Activated CD4-positive, alpha-beta T cell treated with anti-CD3 and anti-CD28 coated beads, Interleukin-2, amount 50 U/mL, for 48 hours (primary cell): ENCODE data around the gene EDARADD.
A peak's percentile ranks its signal among the peaks of the same experiment; 100 is the strongest.

Experiments used
- DNase-seq, 2 experiments: peaks; one replicate each; pipeline ENCODE4 v3.0.0-alpha.2; 2020

EDARADD gene

GRCh38 chr1:236394879-236395229 lies 768 bp downstream of the EDARADD start:
- DNase-seq, result no peak

- DNase-seq, result peak; percentile 48 to 57
These were observed 1.3 kb downstream of the EDARADD start for GRCh38 chr1:236395230-236395946.

GRCh38 chr1:236395947-236396664 lies 2.0 kb downstream of the EDARADD start:
- DNase-seq, result peak; percentile 21 to 49

DNA sequence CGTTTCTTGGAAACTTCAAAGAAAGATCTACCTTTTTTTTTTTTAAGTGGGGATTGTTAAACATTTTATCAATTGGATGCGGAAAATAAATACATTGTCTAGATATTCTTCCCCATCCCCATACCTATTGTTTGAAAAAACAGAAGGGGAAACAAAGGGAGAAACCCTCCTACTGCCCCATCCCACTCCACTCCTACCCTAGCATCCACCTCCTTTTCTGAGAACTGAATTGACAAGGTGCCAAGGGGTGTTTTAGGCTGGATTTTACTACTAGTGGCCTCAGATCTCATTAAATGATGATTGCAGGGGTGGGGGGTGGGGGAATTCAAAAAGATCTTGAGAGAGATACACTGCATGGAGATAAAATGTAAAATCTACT lies 2.6 kb downstream of the EDARADD start:
- DNase-seq, result no peak

DNA sequence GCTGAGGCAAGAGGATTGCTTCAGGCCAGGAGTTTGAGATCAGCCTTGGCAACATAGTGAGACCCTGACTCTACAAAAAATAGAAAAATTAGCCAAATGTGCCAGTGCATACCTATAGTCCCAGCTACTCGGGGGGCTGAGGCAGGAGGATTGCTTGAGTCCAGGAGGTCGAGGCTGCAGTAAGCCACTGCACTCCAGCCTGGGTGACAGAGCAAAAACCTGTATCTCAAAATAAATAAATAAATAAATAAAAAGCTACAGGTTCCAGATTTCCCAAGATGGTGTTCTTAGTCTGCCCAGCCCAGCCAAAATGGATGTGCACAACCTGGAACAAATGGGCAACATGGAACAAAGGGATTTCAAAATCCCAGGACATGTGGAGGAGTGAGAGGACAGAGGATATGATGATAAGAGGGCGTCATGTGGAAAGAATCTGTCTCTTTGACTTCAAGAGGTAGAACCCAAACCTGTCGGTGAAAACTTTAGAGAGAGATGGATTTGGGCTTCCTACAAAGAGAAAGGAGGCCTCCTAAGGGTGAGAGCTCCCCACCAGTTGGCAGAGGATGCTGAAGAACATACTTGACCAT lies 3.2 kb downstream of the EDARADD start:
- no peak for DNase-seq

GRCh38 chr1:236398538-236398937 lies 4.5 kb downstream of the EDARADD start:
- DNase-seq, result no peak

- DNase-seq, result no peak
These were observed 6.0 kb downstream of the EDARADD start for GRCh38 chr1:236400061-236400603.

GRCh38 chr1:236401698-236402097 lies 7.6 kb downstream of the EDARADD start:
- no peak for DNase-seq

DNA sequence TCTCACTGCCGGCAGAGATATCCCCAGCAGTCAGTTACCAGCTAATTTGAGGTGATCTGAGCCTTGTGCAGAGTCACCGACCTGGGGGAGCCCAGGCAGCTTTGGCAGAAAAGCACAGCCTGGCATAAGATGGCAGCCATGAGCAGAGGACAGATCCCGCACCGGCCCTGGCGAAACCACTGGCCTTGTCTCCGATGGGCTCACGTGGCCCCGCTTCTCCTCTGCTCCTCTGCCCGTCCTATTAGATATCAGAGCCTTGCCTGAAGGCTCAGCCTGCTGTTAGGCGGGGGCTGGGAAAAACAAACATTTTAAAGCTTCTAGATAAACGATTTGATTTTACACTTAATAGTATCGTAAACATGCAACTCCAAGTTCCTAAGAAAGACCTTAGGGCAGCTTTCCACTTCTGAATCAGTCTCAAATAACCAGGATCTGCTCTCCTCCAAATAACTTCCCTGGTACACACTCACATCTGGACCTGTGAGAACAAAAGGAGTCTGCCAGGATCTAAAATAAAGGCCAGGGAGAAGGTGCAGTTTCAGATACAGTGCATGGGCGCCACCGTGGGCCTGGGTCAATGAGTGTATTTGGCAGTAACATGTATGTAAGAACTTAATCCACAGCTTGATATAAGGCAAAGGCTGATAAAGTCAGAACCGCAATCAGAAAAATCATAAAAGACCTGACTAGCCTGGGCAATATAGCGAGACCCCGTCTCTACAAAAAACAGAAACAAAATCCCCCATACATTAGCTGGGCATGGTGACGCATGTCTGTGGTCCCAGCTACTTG lies 10.0 kb downstream of the EDARADD start:
- DNase-seq, result no peak

DNA sequence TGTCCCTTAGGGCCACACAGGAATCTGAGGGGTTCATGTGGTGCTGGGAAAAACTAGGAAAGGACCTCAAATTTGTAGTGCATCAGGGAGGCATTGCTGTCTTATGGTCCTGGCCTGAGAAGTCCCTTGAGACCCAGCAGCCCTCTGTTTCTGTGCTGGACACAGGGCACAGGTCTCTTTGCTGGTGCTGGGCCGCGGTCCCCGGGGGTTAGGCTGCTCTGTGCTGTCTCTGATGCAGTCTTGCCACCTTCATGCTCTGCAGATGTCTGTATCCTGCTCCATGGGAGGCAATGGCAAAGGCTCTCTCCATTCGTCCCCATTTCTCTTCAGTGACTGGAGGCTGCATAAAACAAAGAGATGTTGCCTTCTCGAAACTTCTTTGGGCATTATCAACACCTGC lies 13.0 kb downstream of the EDARADD start:
- no peak for DNase-seq

DNA sequence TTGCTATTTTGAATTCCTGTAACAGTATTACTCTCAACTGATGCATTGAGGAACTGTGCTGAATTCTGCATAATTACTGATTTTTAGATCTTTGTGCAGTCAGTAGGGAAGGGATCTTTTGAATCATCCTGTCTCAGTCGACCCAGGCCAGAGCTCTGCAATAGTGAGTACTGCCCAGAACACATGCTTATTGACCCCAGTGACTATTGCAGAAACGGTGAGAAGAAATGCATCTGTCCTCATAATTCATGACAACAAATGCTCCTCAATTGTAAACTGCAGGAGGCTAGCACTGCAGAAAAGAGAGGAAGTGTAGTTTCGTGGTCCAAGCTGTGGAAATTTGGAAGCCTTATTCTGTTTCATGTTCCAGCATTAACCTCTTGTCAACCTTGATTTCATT lies 19.6 kb downstream of the EDARADD start:
- DNase-seq, result no peak

- no peak for DNase-seq
These were observed 22.1 kb downstream of the EDARADD start for GRCh38 chr1:236416165-236416564.

- no peak for DNase-seq
These were observed 23.2 kb downstream of the EDARADD start for GRCh38 chr1:236417336-236417735.

- no peak for DNase-seq
These were observed 25.4 kb downstream of the EDARADD start for GRCh38 chr1:236419502-236419901.

DNA sequence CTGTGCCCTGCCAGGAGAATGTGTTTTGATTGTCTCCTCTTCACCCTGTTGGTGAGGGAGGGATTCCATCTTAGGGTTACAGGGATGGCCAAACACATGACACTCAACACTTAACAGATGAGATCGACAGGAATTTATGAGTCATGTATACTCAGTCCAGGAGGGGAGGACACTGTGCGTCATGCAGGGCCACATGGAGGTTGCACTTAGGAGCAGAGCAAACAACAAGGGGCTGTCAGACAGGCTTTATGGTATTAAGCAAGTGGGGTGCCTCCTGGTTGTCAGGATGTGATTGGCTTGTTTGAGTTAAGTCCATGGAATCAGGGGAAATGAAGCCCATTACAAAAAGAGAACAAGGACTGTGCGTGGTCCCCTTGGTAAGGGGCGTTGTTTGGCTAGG lies 26.9 kb downstream of the EDARADD start:
- DNase-seq, result no peak

DNA sequence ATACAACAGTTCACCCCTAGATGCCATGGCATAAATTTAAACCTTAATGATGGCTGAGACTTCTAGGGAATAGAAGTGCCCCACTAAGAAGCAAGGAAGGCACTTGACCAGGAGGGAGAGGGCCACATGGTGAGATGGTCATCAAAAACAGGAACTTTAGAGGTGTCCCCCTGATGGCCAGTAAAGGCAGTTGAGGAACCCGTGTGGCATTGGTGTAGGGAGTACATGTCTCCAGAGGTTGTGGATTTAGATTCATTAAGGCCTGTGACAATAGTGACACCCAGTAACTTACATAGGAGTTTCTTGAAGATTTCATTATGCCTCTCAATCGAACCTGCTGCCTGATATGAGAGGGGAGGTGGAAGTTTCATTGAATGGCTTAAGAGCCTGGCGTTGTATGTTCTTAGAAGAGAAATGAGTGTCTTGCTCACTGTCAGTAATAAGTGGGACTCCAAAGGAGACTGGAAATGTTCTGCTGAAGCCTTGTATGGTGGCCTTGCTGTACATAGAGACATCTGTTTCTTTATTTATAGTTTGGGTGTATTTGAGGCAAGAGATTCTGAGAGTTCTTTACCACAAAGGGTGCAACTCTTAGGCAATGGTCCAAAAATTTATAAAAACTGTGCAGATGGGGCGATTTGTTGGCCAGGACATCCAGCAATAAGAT lies 27.9 kb downstream of the EDARADD start:
- DNase-seq, result no peak

- DNase-seq, result no peak
These were observed 28.4 kb downstream of the EDARADD start for GRCh38 chr1:236422517-236422876.

DNA sequence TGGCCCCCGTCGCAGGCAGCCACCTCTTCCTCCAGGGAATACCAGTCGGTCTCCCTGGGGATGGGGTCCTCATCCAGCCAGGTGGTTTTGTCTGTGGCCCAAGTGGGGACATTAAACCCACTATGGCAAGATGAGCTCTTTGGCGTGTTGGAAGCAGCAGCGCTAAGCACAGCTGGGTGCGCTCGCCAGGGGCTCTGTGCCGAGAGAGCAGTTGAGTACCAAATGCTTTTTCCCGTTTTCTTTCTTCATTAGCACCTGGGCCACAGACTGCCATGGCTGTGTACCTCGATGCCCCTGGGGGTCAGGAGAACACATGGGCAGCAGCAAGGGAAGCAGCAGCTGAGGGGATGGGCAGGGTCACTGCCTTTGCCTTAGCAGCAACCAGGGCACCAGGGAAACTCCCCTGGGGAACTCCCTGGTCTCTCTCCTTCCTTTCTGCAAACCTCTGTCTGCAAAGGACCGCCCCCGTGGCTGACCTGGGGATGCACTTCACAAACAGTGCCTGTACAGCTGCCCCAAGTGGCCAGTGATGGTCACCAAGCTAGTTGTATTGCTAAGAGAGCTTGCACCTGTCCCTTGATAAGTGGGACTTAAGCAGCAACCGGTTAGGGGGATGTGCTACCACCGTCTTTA lies 31.1 kb downstream of the EDARADD start:
- peak; percentile 13 to 37 for DNase-seq

GRCh38 chr1:236426215-236426614 lies 32.1 kb downstream of the EDARADD start:
- DNase-seq, result no peak

DNA sequence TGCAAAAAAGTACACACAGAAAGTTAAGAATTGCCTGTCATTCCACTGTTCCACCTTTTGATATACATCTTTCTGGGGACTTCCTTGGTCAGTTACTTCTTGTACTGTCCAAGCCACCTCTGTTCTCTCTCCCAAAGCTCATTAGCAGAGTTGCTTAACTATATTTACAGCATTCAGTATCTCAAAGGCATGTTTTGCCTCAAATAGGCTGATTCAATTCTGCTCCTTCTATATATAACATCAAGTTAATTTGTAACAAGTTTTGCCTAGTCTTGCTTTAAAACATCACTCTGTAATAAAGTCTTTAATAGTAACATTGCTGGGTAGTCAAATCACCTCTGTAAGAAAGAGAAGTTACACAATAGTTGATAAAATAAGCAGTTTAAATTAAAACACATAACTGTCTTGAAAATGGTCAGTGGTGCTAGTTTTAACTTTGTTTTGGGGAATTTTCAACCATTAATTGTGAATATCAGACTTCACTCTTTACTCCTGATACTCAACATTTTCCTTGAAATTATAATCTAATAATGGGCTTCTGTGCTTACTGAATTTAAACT lies 35.7 kb downstream of the EDARADD start:
- no peak for DNase-seq

GRCh38 chr1:236433819-236434315 lies 39.8 kb downstream of the EDARADD start:
- no peak for DNase-seq

DNA sequence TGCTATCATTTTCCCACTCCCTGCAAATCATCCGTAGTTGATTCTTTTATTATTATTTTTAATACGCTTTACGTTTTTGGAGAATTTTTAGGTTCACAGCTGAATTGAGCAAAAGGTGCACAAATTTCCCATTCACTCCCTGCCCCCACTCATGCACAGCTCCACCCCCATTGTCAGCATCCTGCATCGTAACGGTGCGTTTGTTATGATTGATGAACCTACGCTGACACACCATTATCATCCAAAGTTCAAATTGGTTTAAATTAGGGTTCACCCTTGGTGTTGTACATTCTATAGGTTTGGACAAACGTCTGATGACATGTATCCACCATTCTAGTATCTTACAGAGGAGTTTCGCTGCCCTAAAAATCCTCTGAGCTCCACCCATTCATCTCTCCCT lies 44.5 kb downstream of the EDARADD start:
- DNase-seq, result no peak
